WTC11 (cell line): Measurements from ENCODE around the gene SLC7A5.
A peak's percentile ranks its signal among the peaks of the same experiment; 100 is the strongest.

Source experiments
- CTCF ChIP-seq: fragments of 200-600 bp; IDR thresholded peaks from 2 replicates; pipeline ENCODE4 v1.8.0; 2022; ENCODE audit warnings: antibody characterized with exemption
- GABPB1 ChIP-seq: sonication (generic); formaldehyde crosslinking; IDR thresholded peaks from 2 replicates; pipeline ENCODE4 v1.8.1; 2023; ENCODE audit warnings: mild to moderate bottlenecking, missing genetic modification reagents

DNA sequence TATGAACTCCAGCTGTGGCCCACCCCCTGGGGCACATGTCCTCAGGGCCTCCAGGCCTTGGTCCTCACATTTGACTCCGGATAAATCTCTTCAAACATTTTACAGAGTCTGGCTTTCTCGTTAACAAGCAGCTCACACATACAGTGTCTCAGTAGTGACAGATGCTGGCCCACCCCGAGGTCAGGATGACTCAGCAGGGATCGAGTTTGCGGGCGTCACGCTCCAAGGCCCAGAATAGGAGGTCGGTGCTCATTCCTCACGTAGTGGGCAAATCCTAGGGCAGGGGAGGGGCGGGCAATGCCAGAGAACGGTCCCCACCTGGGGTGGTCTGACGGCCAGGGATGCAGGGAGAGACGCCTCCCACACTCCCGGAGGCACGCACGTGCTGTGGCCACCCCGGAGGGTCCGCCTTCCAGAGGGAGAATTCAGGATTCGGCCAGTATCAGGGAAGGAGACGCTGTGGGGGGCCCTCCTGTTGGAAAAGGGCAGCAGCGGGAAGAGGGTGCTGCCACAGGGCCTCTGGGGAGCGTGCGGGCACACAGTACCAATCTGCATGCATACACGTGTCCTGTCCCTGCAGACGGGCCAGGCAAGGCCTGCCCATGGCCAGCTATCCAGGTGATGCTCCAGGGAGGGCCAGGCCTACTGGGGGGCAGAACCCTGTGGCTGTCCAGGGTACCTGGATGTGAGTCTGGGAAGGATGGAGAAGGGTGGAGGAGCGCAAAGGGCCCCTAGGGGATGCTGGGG lies 8.6 kb downstream of the SLC7A5 start:
- TF ChIP-seq CTCF: no peak
- peak; percentile 27; the same call in 1 of the 2 replicates for TF ChIP-seq GABPB1 (CRISPR knock-in tag)
